Measurements from ENCODE around the gene P2RY8.

The P2RY8 gene

GRCh38 chrX:1466232-1466661 lies 70.7 kb downstream of the P2RY8 start:
- no peak for DNase-seq (ENCODE audit: low spot score)
- no peak for TF ChIP-seq CTCF (IDR thresholded peaks at IDR 0.05; ENCODE audit: extremely low read depth, insufficient read depth, missing control alignments)
- in situ Hi-C loops (cut with MboI; ENCODE audit: low pct_unique_long_range_greater_than_20kb, low sequenced_read_pairs, unreplicated experiment), result no loop called here

- TF ChIP-seq CTCF (IDR thresholded peaks at IDR 0.05; ENCODE audit: extremely low read depth, insufficient read depth, missing control alignments), result no peak
- no peak for DNase-seq (ENCODE audit: low spot score)
- in situ Hi-C loops (cut with MboI; ENCODE audit: low pct_unique_long_range_greater_than_20kb, low sequenced_read_pairs, unreplicated experiment), result no loop called here
Measured at GRCh38 chrX:1465286-1466231, 71.4 kb downstream of the P2RY8 start.

GRCh38 chrX:1464971-1465285 lies 72.1 kb downstream of the P2RY8 start:
- no peak for TF ChIP-seq CTCF (IDR thresholded peaks at IDR 0.05; ENCODE audit: extremely low read depth, insufficient read depth, missing control alignments)
- DNase-seq (ENCODE audit: low spot score), result no peak
- in situ Hi-C loops (cut with MboI; ENCODE audit: low pct_unique_long_range_greater_than_20kb, low sequenced_read_pairs, unreplicated experiment), result no loop called here

GRCh38 chrX:1464041-1464970 lies 72.7 kb downstream of the P2RY8 start:
- no peak for TF ChIP-seq CTCF (IDR thresholded peaks at IDR 0.05; ENCODE audit: extremely low read depth, insufficient read depth, missing control alignments)
- no peak for DNase-seq (ENCODE audit: low spot score)
- in situ Hi-C loops (cut with MboI; ENCODE audit: low pct_unique_long_range_greater_than_20kb, low sequenced_read_pairs, unreplicated experiment), result no loop called here

GRCh38 chrX:1463581-1463980 lies 73.4 kb downstream of the P2RY8 start:
- in situ Hi-C loops (cut with MboI; ENCODE audit: low pct_unique_long_range_greater_than_20kb, low sequenced_read_pairs, unreplicated experiment), result no loop called here
- no peak for TF ChIP-seq CTCF (IDR thresholded peaks at IDR 0.05; ENCODE audit: extremely low read depth, insufficient read depth, missing control alignments)
- DNase-seq (ENCODE audit: low spot score), result no peak

- no peak for TF ChIP-seq CTCF (IDR thresholded peaks at IDR 0.05; ENCODE audit: extremely low read depth, insufficient read depth, missing control alignments)
- no peak for DNase-seq (ENCODE audit: low spot score)
- in situ Hi-C loops (cut with MboI; ENCODE audit: low pct_unique_long_range_greater_than_20kb, low sequenced_read_pairs, unreplicated experiment), result no loop called here
Measured at GRCh38 chrX:1462596-1463251, 74.3 kb downstream of the P2RY8 start.

All from GM13977 (cell line).